ENCODE results near the gene CRIM1.

The CRIM1 gene

DNA sequence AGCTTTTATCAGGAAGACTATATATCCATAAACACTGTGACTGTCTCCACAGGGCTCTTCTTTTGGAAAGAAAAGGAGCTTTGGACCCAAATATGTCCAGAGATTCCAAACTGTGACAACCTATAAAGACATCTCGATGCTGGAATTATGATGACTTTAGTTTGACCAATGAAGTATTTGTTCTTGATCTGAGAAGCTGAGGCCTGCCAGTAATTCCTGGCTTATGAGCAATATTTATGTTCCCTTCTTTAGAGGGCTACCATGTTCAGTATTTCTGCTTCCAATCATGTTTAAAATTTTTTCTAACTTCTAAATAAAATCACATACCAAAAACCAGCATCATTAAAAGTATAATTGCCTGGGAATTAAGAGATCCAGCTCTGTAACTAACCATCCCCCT lies 201.3 kb downstream of the CRIM1 start:
- DNase-seq (ENCODE audit: low spot score): no peak

GRCh38 chr2:36559221-36559942 lies 203.8 kb downstream of the CRIM1 start:
- DNase-seq (ENCODE audit: low spot score): no peak

GRCh38 chr2:36560726-36561125 lies 205.1 kb downstream of the CRIM1 start:
- no peak for DNase-seq (ENCODE audit: low spot score)

DNA sequence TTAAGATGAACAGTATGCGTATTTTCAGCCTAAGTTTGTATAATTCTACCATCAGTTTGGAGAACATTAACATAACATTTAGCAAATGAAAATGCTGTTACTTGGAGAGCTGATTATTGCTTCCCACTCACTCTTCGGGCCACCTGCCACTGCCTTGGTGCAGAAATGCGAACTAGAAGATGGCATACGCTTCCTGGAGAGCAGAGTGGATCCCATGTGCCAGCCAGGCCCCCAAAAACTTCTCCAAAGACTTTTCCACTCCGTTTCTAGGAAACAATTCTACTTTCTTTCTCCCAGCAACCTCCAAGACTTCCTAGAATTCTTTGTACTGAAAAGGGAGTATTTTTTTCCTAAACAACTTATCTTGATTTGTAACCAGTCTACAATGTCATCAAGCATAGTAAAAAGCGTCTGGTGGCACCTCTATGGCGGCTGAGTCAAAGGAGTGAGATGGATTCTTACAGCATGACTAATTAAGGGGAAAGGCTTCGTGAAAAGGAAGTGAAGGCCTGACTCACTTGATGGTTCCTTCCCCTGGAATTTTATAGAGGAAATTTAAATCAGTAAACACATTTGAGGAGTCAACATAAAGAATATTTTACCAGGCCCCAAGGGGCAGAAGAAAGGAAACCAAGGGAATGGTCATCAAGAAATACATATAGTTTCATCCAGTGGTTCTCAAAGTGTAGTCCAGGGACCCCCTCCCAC lies 205.8 kb downstream of the CRIM1 start:
- no peak for DNase-seq (ENCODE audit: low spot score)

GRCh38 chr2:36562240-36562639 lies 206.7 kb downstream of the CRIM1 start:
- DNase-seq (ENCODE audit: low spot score): no peak

DNA sequence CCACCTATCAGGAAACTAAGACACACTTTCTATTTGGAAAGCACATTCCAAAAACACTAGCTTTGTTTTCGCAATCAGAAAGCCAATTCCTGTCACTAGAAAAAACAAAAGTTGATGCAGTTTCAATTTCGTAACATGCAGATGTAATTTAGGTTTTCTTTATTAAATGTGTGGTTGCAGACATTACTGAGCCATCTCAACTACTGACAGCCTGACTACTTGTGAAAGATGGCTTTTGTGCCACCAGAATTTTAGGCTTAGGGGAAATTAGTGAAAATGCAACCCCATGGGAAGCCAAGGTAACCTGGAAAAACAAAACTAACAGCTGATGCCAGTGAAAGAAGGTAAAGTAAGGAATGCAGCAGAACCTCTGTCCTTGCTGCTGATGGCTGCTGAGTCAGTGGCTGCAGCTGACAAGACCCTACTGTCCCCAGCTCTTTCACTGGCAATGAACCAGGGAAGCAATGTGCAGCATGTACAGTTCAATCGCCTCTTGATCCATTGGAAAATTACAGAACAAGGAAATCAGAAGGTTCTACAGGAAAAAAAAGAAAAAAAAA lies 207.5 kb downstream of the CRIM1 start:
- no peak for DNase-seq (ENCODE audit: low spot score)

DNA sequence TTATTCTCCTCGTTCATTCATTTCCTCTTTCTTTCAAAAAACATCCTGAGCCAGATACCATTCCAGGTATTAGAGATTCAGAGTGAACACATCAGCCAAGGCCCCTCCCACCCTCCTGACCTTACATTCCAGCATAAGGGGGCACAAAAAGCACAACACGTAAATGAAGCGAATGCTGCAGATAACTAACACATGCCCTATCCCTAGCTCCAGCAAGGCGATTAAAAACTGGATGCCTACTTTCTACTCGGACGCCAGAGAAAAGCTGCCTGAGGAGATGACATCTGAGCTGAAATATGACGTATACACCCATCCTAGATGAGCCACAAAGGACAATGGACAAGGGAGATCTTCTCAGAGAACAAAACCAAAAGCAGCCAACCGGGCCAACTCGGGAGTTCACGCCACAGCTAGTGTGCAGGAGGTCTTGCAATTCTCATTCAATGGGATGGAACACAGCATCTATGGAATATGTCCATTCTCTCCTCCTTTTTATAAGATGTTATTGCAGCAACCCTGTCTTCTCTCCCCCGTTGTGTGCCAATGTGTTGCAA lies 208.9 kb downstream of the CRIM1 start:
- DNase-seq (ENCODE audit: low spot score): no peak

DNA sequence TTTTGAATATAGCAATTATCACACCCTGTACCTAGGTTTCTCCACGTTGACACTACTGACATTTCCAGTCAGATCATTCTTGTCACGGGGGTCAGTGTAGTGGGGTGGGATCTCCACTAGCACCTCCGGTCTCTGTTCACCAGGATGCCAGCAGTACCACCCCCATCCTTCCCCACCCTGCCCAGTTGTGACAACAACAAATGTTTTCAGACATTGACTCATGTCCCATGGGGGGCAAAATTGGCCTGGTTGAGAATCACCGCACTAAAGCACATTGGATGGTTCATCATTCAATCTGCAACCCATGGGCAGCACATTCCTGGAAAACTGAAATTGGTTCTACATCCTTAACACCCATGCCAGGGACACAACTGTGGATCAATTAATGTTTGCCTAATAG lies 210.1 kb downstream of the CRIM1 start:
- no peak for DNase-seq (ENCODE audit: low spot score)

DNA sequence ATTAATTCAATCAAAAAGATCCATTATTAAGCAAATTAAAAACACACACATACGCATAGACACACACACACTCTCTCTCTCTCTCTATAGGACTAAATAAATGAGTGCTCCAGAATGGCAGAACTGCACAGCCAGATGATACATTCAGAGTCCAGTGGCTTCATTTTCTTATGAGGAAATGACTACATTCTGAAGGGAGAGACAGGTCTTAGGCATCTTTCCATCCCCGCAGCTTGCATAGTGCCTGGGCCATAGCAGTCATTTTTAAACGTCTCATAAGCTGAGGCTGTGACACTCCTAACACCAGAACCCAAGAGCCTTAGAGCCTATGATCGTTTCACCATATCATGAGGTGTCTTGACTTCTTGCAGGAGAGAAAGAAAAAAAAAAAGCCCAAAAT lies 211.3 kb downstream of the CRIM1 start:
- no peak for DNase-seq (ENCODE audit: low spot score)

DNA sequence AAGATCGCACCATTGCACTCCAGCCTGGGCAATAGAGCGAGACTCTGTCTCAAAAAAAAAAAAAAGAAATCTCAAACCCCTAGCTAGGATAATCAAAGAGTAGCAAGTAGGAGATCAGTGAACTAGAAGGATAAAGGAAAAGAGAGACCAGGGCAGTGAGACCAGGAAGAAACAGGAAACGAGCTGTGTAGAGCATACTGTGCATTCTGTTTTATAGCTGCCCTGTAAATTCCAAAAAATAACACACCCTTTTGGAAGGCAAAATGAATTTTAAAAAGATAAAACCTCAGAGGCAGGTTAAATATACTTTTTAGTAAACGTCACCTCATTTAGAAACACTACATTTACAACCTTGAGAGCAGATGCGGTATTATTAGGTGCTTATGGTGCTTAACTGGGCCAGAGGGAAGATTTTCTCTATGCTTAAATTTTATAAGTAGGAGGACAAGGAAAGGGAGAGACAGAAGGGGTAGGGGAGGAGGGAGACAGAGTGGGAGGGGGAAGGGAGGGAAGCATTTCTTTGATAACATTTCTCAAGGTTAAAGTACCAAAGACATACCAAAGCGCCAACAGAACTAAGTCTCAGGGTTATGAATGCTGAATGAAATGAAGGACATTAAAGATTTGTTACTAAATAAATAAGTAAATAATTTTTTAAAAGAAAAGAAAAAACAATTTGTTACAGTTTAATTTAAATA lies 212.3 kb downstream of the CRIM1 start:
- no peak for DNase-seq (ENCODE audit: low spot score)

GRCh38 chr2:36568516-36569246 lies 213.1 kb downstream of the CRIM1 start:
- no peak for DNase-seq (ENCODE audit: low spot score)

DNA sequence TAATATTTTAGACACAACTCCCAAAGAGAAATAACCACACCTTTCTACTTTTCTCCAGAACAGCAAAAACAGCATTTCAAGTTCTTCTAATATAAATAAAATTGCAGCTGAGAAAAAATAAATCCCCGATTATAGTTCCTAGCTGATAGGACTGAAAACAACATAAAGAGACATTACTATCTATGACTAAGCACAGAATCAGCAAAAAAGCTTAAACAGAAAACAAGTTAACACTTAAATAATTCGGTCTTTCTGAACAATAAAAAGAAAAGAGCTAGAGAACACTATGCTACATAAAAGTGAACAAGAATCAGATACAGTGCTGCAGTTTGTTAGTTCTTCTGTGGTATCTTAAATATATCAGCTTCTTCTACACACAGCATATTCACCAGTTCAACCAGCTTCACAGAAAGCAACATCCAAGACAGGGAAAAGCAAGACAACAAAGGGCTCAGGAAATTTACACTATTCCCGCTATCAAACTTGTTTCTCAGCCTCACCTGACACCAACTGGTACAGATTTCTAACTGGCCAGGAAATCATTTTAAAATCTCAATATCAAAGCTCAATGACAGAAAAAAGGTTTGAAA lies 213.8 kb downstream of the CRIM1 start:
- no peak for DNase-seq (ENCODE audit: low spot score)

- no peak for DNase-seq (ENCODE audit: low spot score)
These were observed 214.8 kb downstream of the CRIM1 start for GRCh38 chr2:36570416-36570815.

DNA sequence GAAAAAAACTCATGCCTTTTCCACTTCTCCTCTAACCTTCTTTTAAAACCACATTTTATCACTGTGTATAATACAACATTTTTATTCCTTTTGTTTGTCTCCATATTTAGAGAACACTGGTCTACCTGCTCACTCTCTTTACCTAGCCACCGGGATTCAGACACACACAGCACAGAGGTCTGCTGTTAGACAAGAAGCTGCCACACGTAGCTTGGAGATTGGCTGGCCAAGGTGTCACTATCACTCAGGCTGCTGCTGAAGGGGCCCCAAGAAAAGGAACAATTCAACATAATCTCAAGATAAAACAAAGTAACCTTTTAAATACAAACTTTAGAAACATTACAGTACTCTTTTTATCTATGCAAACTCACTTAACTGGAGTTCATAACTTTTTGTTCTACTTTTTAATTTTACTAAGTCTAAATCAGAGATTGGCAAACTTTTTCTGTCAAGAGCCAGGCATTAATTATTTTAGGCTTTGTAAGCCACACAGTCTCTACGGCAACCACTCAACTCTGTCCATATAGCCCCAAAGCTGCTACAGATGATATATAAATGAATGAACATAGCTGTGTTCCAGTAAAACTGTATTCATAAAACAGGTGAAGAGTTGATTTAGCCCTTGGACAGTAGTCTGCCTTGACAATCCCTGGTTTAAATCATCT lies 216.6 kb downstream of the CRIM1 start:
- DNase-seq (ENCODE audit: low spot score): no peak

DNA sequence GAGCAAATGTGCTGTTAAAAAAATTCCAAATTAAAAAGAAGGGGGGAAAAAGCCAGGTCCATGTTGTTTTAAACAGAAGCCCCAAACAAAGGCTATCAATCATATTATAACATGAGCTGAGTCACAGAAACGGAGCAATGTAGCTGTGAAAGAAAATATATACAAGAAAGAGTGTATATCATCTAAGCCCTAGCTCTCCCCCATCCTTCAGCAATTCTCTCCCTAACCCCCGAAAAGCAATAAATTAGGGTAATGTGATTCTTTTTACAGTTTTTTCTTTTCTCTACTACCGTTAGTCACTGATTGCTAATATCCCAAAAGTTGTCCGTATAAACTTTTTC lies 217.1 kb downstream of the CRIM1 start:
- DNase-seq (ENCODE audit: low spot score): no peak

- no peak for DNase-seq (ENCODE audit: low spot score)
These were observed 217.6 kb downstream of the CRIM1 start for GRCh38 chr2:36573165-36573564.

- DNase-seq (ENCODE audit: low spot score): no peak
These were observed 219.0 kb downstream of the CRIM1 start for GRCh38 chr2:36574560-36574959.

GRCh38 chr2:36577884-36578283 lies 222.3 kb downstream of the CRIM1 start:
- DNase-seq (ENCODE audit: low spot score): no peak

GRCh38 chr2:36578343-36579296 lies 223.0 kb downstream of the CRIM1 start:
- no peak for DNase-seq (ENCODE audit: low spot score)

DNA sequence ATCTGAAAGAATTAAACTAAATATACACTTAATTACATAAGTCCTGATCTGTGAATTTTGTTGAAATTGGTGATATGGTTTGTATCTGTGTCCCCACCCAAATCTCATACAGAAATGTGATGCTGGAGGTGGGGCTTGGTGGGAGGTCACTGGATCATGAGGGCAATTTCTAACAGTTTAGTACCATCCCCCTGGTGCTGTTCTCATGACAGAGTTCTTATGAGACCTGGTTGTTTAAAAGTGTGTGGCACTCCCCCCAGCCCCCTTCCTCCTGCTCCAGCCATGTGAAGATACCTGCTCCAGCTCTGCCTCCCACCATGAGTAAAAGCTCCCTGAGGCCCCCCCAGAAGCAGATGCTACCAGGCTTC lies 223.7 kb downstream of the CRIM1 start:
- no peak for DNase-seq (ENCODE audit: low spot score)
